GM12878 (cell line): Measurements from ENCODE around the gene TNF. TPM values are rescaled to one million over a fixed set of nuclear protein-coding genes. Genes with fewer than 3 reads are reported as not detected.

Experiments used
- BACH1 ChIP-seq: fragments of 450-650 bp; IDR thresholded peaks from 2 replicates; pipeline ENCODE4 v1.6.1; 2017; ENCODE audit warnings: mild to moderate bottlenecking, borderline replicate concordance
- BMI1 ChIP-seq: fragments of 450-650 bp; IDR thresholded peaks from 2 replicates; pipeline ENCODE4 v1.6.1; 2016; ENCODE audit warnings: mild to moderate bottlenecking, moderate library complexity, borderline replicate concordance
- CREB1 ChIP-seq: IDR thresholded peaks from 2 replicates; pipeline ENCODE4 v1.6.1; 2012; ENCODE audit warnings: low read depth, mild to moderate bottlenecking, inconsistent platforms
- DPF2 ChIP-seq: fragments of 450-650 bp; IDR thresholded peaks from 2 replicates; pipeline ENCODE4 v1.6.1; 2017; ENCODE audit warnings: mild to moderate bottlenecking
- EP300 ChIP-seq, 2 experiments: fragments of 150-350 bp in 1 of 2; IDR thresholded peaks; 2 replicates each; pipeline ENCODE4 v1.6.1; 2011 to 2012; ENCODE audit warnings: low read depth in 2 of 2, low read length in 2 of 2, borderline replicate concordance in 1 of 2, improper control_type of control experiment in 1 of 2, inconsistent platforms in 1 of 2; ENCODE audit not compliant: control insufficient read depth in 1 of 2
- EZH2 ChIP-seq: IDR thresholded peaks from 2 replicates; pipeline ENCODE4 v1.6.1; 2012; ENCODE audit warnings: low read depth, mild to moderate bottlenecking, control low read depth, inconsistent platforms, low read length, borderline replicate concordance; ENCODE audit not compliant: control insufficient read depth
- IKZF2 ChIP-seq, 2 experiments: fragments of 450-650 bp; IDR thresholded peaks; 2 replicates each; pipeline ENCODE4 v1.6.1; 2017; ENCODE audit warnings: mild to moderate bottlenecking in 2 of 2, moderate library complexity in 2 of 2
- LARP7 ChIP-seq: fragments of 450-650 bp; IDR thresholded peaks from 2 replicates; pipeline ENCODE4 v1.6.1; 2017; ENCODE audit warnings: mild to moderate bottlenecking
- MEF2B ChIP-seq: fragments of 450-650 bp; IDR thresholded peaks from 2 replicates; pipeline ENCODE4 v1.6.1; 2018; ENCODE audit warnings: mild to moderate bottlenecking, moderate library complexity; ENCODE audit not compliant: partially characterized antibody, poor library complexity, severe bottlenecking
- NFYB ChIP-seq: IDR thresholded peaks from 2 replicates; pipeline ENCODE4 v1.6.1; 2011; ENCODE audit warnings: low read depth, mild to moderate bottlenecking, low read length, improper control_type of control experiment, moderate library complexity; ENCODE audit not compliant: insufficient read depth
- PBX3 ChIP-seq: IDR thresholded peaks from 2 replicates; pipeline ENCODE4 v1.6.1; 2011; ENCODE audit warnings: mild to moderate bottlenecking, low read depth, low read length, moderate library complexity; ENCODE audit not compliant: insufficient replicate concordance
- POLR2AphosphoS2 ChIP-seq: IDR thresholded peaks from 2 replicates; pipeline ENCODE4 v1.6.1; 2011; ENCODE audit warnings: low read depth, mild to moderate bottlenecking, low read length, improper control_type of control experiment, moderate library complexity
- POU2F2 ChIP-seq: IDR thresholded peaks from 3 replicates; pipeline ENCODE4 v1.6.1; 2011; ENCODE audit warnings: low read depth, mild to moderate bottlenecking, low read length, borderline replicate concordance
- RUNX3 ChIP-seq: IDR thresholded peaks from 2 replicates; pipeline ENCODE4 v1.6.1; 2012; ENCODE audit warnings: low read length, inconsistent platforms
- SKIL ChIP-seq: fragments of 450-650 bp; IDR thresholded peaks from 2 replicates; pipeline ENCODE4 v1.6.1; 2017; ENCODE audit warnings: mild to moderate bottlenecking, low read depth, inconsistent platforms; ENCODE audit not compliant: poor library complexity, severe bottlenecking
- SP1 ChIP-seq: IDR thresholded peaks from one replicate; pipeline ENCODE4 v1.6.1; 2011; ENCODE audit warnings: low read depth, low read length
- YY1 ChIP-seq: IDR thresholded peaks from 2 replicates; pipeline ENCODE4 v1.6.1; 2011; ENCODE audit warnings: low read depth, mild to moderate bottlenecking, low read length
- ZNF622 ChIP-seq: fragments of 450-650 bp; IDR thresholded peaks from 2 replicates; pipeline ENCODE4 v1.6.1; 2017; ENCODE audit warnings: mild to moderate bottlenecking, inconsistent platforms
- ZNF687 ChIP-seq: fragments of 450-650 bp; IDR thresholded peaks from 2 replicates; pipeline ENCODE4 v1.6.1; 2017; ENCODE audit warnings: mild to moderate bottlenecking, moderate library complexity
- ZSCAN29 ChIP-seq: fragments of 450-650 bp; IDR thresholded peaks from 2 replicates; pipeline ENCODE4 v1.6.1; 2017; ENCODE audit warnings: mild to moderate bottlenecking, moderate library complexity
- ZZZ3 ChIP-seq: IDR thresholded peaks from 2 replicates; pipeline ENCODE4 v1.6.1; 2011; ENCODE audit warnings: low read depth; ENCODE audit not compliant: control insufficient read depth, insufficient read length
- polyA plus RNA-seq, 11 experiments: library from polyadenylated mRNA; depleted of rRNA in 4 of 11; unstranded in 6 of 11; stranded (reverse) in 5 of 11; fragments of >200 nt; fragmentation: Nextera tagmentation in 4 of 11; fragmentation: Illumina TruSeq in 1 of 11; extraction: Ambion mirVana in 4 of 11; extraction: Trizol in 1 of 11; gene quantifications; 1 replicate in 1 of 11; 2 replicates in 10 of 11; pipeline versions ENCODE4 v1.2.1 to v1.2.3, GENCODE V29; 2011 to 2016; ENCODE audit warnings: inconsistent platforms in 2 of 11, missing spikeins in 2 of 11, low read depth in 1 of 11
- total RNA-seq, 4 experiments: library from RNA; depleted of rRNA in 3 of 4; stranded (reverse); fragments of >200 nt in 3 of 4; fragmentation: Illumina TruSeq in 1 of 4; extraction: Trizol in 1 of 4; gene quantifications; 2 replicates each; pipeline versions ENCODE4 v1.2.1 to v1.2.3, GENCODE V29; 2013 to 2021

TNF gene
- total and polyA plus RNA-seq, 10 of the 15 experiments (the other 5 are each of a cell fraction or from before 2014, with no cell fraction given) = 18.0 to 94.8 (median 61.9) TPM

GRCh38 chr6:31576897-31577578 lies 1.7 kb downstream of the TNF start (continued):
- no peak for TF ChIP-seq MEF2B
- TF ChIP-seq BACH1 = no peak
- peak; percentile 10; the same call in 1 of the 3 replicates for TF ChIP-seq POU2F2
- TF ChIP-seq ZNF687 = peak; percentile 82
- TF ChIP-seq DPF2 = peak; percentile 54; the same call in 1 of the 2 replicates
- peak; percentile 18; the same call in 1 of the 2 replicates for TF ChIP-seq LARP7
- TF ChIP-seq POLR2AphosphoS2 = peak; percentile 27; the same call in 1 of the 2 replicates
- no peak for TF ChIP-seq SP1
- TF ChIP-seq ZNF622 = no peak
- TF ChIP-seq CREB1 = no peak
- no peak for TF ChIP-seq ZZZ3
- TF ChIP-seq BMI1 = no peak
- no peak for TF ChIP-seq EZH2
- TF ChIP-seq NFYB = peak; percentile 46; the same call in 1 of the 2 replicates
- TF ChIP-seq RUNX3 = no peak
- TF ChIP-seq EP300 (IDR thresholded peaks at IDR 0.05; ENCODE audit: borderline replicate concordance in 1 of 2, control insufficient read depth in 1 of 2, low read depth in 2 of 2, low read length in 2 of 2) = 0 out of 4 replicates have a peak, but pooled peaks of 1 of the 2 experiments have one; percentile 29
- TF ChIP-seq PBX3 = peak; percentile 70
- peak; percentile 49 to 62; a peak in 1 of 4 replicates for TF ChIP-seq IKZF2 (IDR thresholded peaks at IDR 0.05)
- no peak for TF ChIP-seq SKIL
- TF ChIP-seq YY1 = peak; percentile 47
- TF ChIP-seq ZSCAN29 = no peak
